ENCODE measurements around the gene FAM76A.
"Not testable (repeated sequence)": the region's sequence is repeated elsewhere in the genome, so short reads cannot be mapped to it uniquely, and the experiment has no call there.

The FAM76A gene

DNA sequence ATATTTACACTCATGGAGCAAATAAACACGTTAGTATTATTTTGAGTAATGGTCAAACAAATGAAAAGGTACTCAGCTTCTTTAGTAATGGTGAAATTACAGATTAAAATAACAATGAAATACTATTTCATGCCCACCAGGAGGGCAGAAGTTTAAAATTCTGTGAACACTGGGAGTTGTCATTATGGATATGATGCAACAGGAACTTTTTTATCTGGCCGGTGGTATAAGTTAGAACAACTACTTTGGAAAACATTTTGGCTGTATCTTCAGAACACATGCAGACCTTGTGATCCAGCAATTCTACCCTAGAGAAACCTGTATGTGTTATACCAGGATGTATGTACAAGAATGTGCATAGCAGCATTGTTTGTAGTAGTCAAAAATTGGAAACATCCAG, 81.6 kb downstream of the FAM76A start:
- no peak for DNase-seq (ENCODE audit: low spot score)
- TF ChIP-seq, protein P1, sequence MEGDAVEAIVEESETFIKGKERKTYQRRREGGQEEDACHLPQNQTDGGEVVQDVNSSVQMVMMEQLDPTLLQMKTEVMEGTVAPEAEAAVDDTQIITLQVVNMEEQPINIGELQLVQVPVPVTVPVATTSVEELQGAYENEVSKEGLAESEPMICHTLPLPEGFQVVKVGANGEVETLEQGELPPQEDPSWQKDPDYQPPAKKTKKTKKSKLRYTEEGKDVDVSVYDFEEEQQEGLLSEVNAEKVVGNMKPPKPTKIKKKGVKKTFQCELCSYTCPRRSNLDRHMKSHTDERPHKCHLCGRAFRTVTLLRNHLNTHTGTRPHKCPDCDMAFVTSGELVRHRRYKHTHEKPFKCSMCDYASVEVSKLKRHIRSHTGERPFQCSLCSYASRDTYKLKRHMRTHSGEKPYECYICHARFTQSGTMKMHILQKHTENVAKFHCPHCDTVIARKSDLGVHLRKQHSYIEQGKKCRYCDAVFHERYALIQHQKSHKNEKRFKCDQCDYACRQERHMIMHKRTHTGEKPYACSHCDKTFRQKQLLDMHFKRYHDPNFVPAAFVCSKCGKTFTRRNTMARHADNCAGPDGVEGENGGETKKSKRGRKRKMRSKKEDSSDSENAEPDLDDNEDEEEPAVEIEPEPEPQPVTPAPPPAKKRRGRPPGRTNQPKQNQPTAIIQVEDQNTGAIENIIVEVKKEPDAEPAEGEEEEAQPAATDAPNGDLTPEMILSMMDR (IDR thresholded peaks at IDR 0.05; ENCODE audit: extremely low read depth, missing control alignments), result no peak

- not testable (repeated sequence) for DNase-seq (ENCODE audit: low spot score)
Measured at GRCh38 chr1:27808131-27808530, 82.4 kb downstream of the FAM76A start.

- TF ChIP-seq, protein P1 (IDR thresholded peaks at IDR 0.05; ENCODE audit: extremely low read depth, missing control alignments), result no peak
- no peak for DNase-seq (ENCODE audit: low spot score)
Measured at GRCh38 chr1:27809883-27810282, 84.1 kb downstream of the FAM76A start.

- TF ChIP-seq, protein P1 (IDR thresholded peaks at IDR 0.05; ENCODE audit: extremely low read depth, missing control alignments), result no peak
- no peak for DNase-seq (ENCODE audit: low spot score)
Measured at GRCh38 chr1:27811741-27812500, 86.2 kb downstream of the FAM76A start.
